Mucosa of descending colon (tissue), 3 donors: Measurements from ENCODE around the gene PCK1. TPM values are rescaled to one million over a fixed set of nuclear protein-coding genes. Genes with fewer than 3 reads are reported as not detected.

Experiments
- ATAC-seq: fragments of 200-7000 bp; cut with Tn5 transposase; one replicate; pipeline ENCODE4 v1.9.1; 2020; ENCODE audit warnings: mild to moderate bottlenecking, moderate library complexity
- DNase-seq, 3 donors: peaks; one replicate each; pipeline ENCODE4 v3.0.0-alpha.2; 2020
- H3K36me3 ChIP-seq: fragments of 200-600 bp; one replicate; pipeline ENCODE4 v1.8.0; 2021; ENCODE audit warnings: low read depth, mild to moderate bottlenecking
- H3K4me1 ChIP-seq: fragments of 200-600 bp; one replicate; pipeline ENCODE4 v1.8.0; 2021; ENCODE audit warnings: low read depth, mild to moderate bottlenecking
- H3K4me3 ChIP-seq: fragments of 200-600 bp; one replicate; pipeline ENCODE4 v1.8.0; 2021; ENCODE audit warnings: mild to moderate bottlenecking
- H3K9me3 ChIP-seq: fragments of 200-600 bp; one replicate; pipeline ENCODE4 v1.8.0; 2021; ENCODE audit warnings: mild to moderate bottlenecking
- CTCF ChIP-seq: fragments of 200-600 bp; IDR thresholded peaks from one replicate; pipeline ENCODE4 v1.8.0; 2022; ENCODE audit warnings: antibody characterized with exemption, mild to moderate bottlenecking
- intact Hi-C, 2 donors: fragments of 100-400 bp; cut with DNase I in 1 of 2; cut with micrococcal nuclease in 1 of 2; formaldehyde crosslinking; loops; one replicate each; pipeline versions ENCODE4 v1.11.0 to v1.11.1; 2022; cut with DNase I, micrococcal nuclease
- total RNA-seq, 3 donors: library from RNA; stranded (reverse); fragmentation: NEBNext Ultra II Directional in 2 of 3; extraction: Animal tissue kit (Norgen Biotek cat#: 25700) in 2 of 3; gene quantifications; one replicate each; pipeline versions ENCODE4 v1.2.1 to v1.2.4, GENCODE V29; 2021 to 2023
- donor health status: DM: no; HTN: no; CAD: no; lungs with moderate emphysema.
- donor health status: DM: no; HTN: no; CAD: no.
- donor health status: DM: no; HTN: yes; CAD: no.

PCK1 gene
- total RNA-seq, 3 donors from 2014 or later: 134 to 467 (median 136) TPM

DNA sequence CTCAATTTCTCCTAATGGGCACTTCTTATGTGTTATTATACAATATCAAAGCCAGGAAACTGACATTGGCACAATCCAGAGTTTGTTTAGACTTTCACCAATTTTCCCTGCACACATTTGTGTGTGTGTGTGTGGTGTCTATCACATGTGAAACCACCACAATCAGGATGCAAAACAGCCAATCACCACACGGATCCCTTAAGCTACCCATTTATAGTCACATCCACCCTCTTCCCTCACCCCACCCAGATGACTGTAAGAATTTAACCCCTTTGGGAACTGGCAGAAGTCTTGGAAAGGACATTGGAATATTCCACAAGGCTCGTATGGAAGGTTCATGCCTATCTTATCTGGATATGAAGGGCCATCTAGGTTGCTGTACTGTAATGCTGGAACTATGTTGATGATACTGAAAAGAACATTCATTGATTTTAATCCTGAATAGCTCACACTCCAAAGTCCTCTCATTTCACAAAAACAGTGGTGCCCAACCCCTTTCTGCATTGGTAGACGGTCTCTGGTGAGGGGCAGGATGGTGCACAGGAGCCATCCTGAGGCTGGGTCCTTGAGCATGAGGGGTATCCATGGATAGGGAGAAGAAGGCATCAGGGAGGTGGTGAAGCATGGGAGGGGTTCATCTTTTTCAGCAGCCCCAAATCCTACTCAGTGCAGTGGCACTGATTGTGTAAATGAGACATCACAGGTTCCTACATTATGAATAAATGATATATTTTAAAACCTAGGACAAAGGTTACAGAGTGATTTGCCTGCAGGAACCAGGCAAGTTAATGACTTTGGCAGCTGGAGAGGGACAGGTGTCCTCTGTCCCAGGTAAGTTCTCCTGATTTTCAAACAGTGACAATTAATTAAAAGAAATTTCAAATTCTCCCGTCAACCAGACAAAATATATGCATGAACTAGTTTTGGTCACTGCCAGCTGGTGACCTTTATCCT, 23.9 kb upstream of the PCK1 start:
- no peak overlapping the region for H3K4me3 ChIP-seq

DNA sequence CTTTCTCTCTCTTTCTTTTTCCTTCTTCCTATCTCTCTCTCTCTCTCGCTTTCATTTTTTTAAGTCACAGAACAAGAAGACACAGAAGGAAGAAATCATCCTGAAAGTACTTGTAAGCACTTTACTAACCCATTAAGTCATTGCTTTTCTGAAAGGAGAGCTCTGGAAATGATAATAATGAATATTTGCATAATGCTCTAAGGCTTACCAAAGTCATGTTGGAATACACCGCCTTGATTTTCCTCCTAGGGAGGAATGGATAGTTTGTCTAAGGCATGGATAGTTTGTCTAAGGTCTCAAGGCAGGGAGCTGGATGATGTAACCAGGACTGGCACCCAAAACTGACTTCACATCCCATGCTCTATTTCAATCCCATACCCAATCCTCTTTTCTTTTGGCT, 23.1 kb upstream of the PCK1 start:
- intact Hi-C loops: no loop called here
- DNase-seq (no peak), ATAC-seq (no peak)
- no peaks in the 10 kb centered on the region for H3K9me3 ChIP-seq
- H3K4me1 ChIP-seq: peaks cover 30% of the 10 kb centered on the region
- H3K4me3 ChIP-seq: no peak overlapping the region
- H3K36me3 ChIP-seq: no peaks in the 10 kb centered on the region
- TF ChIP-seq CTCF: no peak

More for the DNA sequence above, 23.9 kb upstream of the PCK1 start:
- ATAC-seq (peak; percentile 55), DNase-seq (no peak)
- Histone ChIP-seq H3K36me3 (no peaks in the 10 kb centered on the region), H3K4me1 (peaks cover 36% of the 10 kb centered on the region), H3K9me3 (no peaks in the 10 kb centered on the region)
- intact Hi-C loops: no loop called here
- TF ChIP-seq CTCF: no peak

DNA sequence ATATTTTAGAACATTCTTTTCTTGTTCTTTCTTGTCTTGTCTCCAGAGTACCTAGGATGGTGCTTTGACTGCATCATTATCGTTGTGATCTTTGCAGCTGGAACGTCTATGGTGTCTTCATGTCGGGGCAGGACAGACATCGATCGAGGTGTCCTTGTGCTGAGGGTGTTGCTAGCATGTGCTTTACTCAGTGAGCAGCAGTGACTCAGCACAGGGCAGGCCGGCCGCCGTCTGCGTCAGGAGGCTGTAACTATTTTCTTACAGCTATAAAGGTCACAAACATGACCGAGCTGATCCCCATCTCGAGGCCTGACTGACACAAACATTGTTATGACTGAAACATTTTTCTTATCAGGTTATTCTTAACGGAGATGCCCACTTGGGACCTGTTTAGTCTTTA, 21.0 kb upstream of the PCK1 start:
- no peak for TF ChIP-seq CTCF
- Histone ChIP-seq H3K9me3 (no peaks in the 10 kb centered on the region), H3K4me1 (peaks cover 15% of the 10 kb centered on the region), H3K4me3 (no peak overlapping the region), H3K36me3 (no peaks in the 10 kb centered on the region)
- DNase-seq: peak in 1 of 3 donors; percentile 49
- intact Hi-C loops: no loop called here
- ATAC-seq: peak; percentile 31

DNA sequence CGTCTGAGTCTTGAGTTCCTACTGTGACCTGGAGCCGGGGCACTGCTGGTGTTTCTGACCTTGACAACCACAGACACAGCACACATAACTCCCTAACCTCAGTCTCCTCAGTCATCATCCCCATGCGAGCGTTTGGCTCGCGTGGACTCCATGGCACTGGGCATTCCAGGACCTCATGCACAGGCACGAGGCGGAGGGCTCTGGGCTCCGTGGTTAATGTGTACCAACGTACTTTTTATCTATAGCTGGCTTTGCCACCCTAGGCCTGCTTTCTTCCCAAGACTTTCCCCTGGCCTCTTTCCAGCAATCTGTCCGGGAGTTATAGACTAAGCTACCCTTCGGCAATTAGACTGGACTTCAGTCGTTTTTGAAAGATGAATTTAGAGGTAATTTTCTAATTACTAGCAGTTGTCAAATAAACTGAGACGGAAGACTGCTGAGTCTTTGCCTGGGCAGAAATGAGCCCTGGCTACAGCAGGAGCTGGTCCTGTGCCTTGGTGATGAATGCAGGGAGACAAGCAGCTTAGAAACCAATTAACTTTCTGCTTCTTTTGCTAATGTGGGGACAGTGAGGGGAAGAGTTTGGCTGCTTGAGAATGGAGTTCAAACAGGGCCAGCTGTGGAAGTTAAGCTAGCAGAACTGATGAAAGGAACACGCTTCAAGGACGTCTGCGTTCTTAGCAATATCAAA, 19.9 kb upstream of the PCK1 start:
- H3K9me3 ChIP-seq: no peaks in the 10 kb centered on the region
- intact Hi-C loops: no loop called here
- H3K4me1 ChIP-seq: peaks cover 17% of the 10 kb centered on the region
- peak; percentile 56 to 76 (median 64) for DNase-seq
- TF ChIP-seq CTCF: no peak
- ATAC-seq: peak; percentile 46
- no peaks in the 10 kb centered on the region for H3K36me3 ChIP-seq
- H3K4me3 ChIP-seq: no peak overlapping the region

DNA sequence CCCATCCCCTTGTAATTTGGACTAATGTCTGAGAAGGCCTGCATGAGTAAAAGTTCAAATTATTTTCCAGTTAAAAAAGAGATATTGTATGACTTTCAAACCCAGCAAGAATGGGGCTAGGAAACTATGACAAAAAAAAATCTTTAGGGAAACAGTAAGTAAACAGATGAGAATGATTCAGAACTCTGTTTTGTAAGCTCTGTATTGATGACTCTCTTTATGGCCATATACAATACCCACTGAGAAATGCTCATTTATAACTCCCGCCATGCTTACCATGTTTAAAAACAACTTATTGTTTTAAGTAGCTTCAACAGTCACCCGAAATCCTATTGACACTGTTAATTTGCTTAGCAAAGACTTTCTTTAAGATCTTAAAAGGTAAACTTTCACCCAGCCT, 17.2 kb upstream of the PCK1 start:
- intact Hi-C loops: no loop called here
- H3K4me3 ChIP-seq: no peak overlapping the region
- TF ChIP-seq CTCF: no peak
- ATAC-seq: no peak
- H3K36me3 ChIP-seq: no peaks in the 10 kb centered on the region
- H3K9me3 ChIP-seq: no peaks in the 10 kb centered on the region
- DNase-seq: no peak
- peaks cover 22% of the 10 kb centered on the region for H3K4me1 ChIP-seq
